ENCODE data around the gene EYS. TPM values are rescaled to one million over a fixed set of nuclear protein-coding genes. Genes with fewer than 3 reads are reported as not detected.

EYS gene
- total RNA-seq, 1 experiment from 2014 or later, result not detected

DNA sequence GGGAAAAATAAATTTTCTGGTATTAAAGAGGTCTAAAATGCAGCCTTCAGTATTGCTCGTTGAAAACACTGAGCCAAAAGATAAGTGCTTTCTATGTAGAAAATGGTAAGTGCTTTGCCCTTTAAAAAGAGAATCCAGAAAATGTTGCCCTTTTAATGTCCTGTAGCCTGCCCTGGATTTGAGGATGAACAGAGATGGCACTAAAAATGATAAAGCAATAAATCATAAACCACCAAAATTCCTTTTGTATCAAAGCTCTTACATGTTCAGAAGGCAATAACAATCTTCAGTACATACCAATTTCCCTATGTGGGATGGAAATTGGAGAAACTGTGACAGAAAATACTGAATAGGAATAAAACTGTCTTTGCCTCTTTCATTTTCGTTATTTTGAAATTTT, 1665.7 kb downstream of the EYS start:
- no peak overlapping the region for H3K23ac ChIP-seq (ENCODE audit: insufficient read length, low read depth, low read length)
- TF ChIP-seq, protein P1, sequence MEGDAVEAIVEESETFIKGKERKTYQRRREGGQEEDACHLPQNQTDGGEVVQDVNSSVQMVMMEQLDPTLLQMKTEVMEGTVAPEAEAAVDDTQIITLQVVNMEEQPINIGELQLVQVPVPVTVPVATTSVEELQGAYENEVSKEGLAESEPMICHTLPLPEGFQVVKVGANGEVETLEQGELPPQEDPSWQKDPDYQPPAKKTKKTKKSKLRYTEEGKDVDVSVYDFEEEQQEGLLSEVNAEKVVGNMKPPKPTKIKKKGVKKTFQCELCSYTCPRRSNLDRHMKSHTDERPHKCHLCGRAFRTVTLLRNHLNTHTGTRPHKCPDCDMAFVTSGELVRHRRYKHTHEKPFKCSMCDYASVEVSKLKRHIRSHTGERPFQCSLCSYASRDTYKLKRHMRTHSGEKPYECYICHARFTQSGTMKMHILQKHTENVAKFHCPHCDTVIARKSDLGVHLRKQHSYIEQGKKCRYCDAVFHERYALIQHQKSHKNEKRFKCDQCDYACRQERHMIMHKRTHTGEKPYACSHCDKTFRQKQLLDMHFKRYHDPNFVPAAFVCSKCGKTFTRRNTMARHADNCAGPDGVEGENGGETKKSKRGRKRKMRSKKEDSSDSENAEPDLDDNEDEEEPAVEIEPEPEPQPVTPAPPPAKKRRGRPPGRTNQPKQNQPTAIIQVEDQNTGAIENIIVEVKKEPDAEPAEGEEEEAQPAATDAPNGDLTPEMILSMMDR (conservative IDR thresholded peaks at IDR 0.05), result no peak
- no peak overlapping the region for H3K27ac ChIP-seq (ENCODE audit: insufficient read length, low read depth, low read length)
- H3K4me2 ChIP-seq (ENCODE audit: insufficient read depth, insufficient read length, low read length), result no peak overlapping the region
- H2BK15ac ChIP-seq (ENCODE audit: low read depth, low read length), result no peak overlapping the region
- no peak overlapping the region for H4K91ac ChIP-seq (ENCODE audit: insufficient read length, low read depth, low read length)
- no peak overlapping the region for H4K5ac ChIP-seq (ENCODE audit: insufficient read length, low read depth, low read length)
- no peaks in the 10 kb centered on the region for H3K9me3 ChIP-seq (ENCODE audit: control insufficient read depth, low read depth, low read length)
- Mint-ChIP-seq H3K36me3 (ENCODE audit: insufficient read depth in 1 of 3, low read depth in 3 of 3) (no peaks in the 10 kb centered on the region), H3K27ac (no peak overlapping the region), H3K9me3 (no peaks in the 10 kb centered on the region), H3K4me1 (no peaks in the 10 kb centered on the region), H3K4me3 (no peak overlapping the region), H3K27me3 (ENCODE audit: low read depth) (no peaks in the 10 kb centered on the region)
- no peaks in the 10 kb centered on the region for H3K4me1 ChIP-seq (ENCODE audit: insufficient read depth, low read length)
- H3K56ac ChIP-seq (ENCODE audit: insufficient read length, low read depth, low read length), result no peak overlapping the region
- DNase-seq, result no peak
- H4K8ac ChIP-seq (replicated peaks; ENCODE audit: insufficient read length, low read depth, low read length), result no peak overlapping the region
- H3K23me2 ChIP-seq (ENCODE audit: insufficient read length, low read depth, low read length, poor library complexity, severe bottlenecking), result no peaks in the 10 kb centered on the region
- H3K9ac ChIP-seq (ENCODE audit: extremely low read depth, insufficient read length, low read length), result no peak overlapping the region
- no CpG with 5 or more reads among the region's 2 CpGs for WGBS (ENCODE audit: extremely low coverage, insufficient read length, low lambda C conversion rate)
- no peaks in the 10 kb centered on the region for H4K20me1 ChIP-seq (ENCODE audit: control insufficient read depth, insufficient read depth, insufficient read length)
- H3K27me3 ChIP-seq (ENCODE audit: insufficient read depth, low read length), result no peaks in the 10 kb centered on the region
- no peak overlapping the region for H3K4ac ChIP-seq (ENCODE audit: low read depth, low read length)
- H2AFZ ChIP-seq (ENCODE audit: low read length), result no peak overlapping the region
- no peak overlapping the region for H3T11ph ChIP-seq (ENCODE audit: low read length)
- no peak overlapping the region for H2BK120ac ChIP-seq (ENCODE audit: low read depth, low read length, poor library complexity, severe bottlenecking)
- H3K79me2 ChIP-seq (ENCODE audit: insufficient read depth, low read length), result no peaks in the 10 kb centered on the region
- H3K18ac ChIP-seq (ENCODE audit: insufficient read length, low read depth, low read length), result no peak overlapping the region
- H2AK5ac ChIP-seq (ENCODE audit: insufficient read length, low read length), result no peak overlapping the region
- H3K79me1 ChIP-seq (ENCODE audit: insufficient read depth, low read depth, low read length, poor library complexity, severe bottlenecking), result no peaks in the 10 kb centered on the region
- H3K14ac ChIP-seq (ENCODE audit: insufficient read depth, low read length), result no peak overlapping the region
- H2BK12ac ChIP-seq (ENCODE audit: insufficient read length, low read depth, low read length), result no peak overlapping the region
- H2BK20ac ChIP-seq (ENCODE audit: low read depth, low read length, poor library complexity, severe bottlenecking), result no peak overlapping the region
- no peak overlapping the region for H2BK5ac ChIP-seq (ENCODE audit: insufficient read length, low read length)
